Measurements from ENCODE around the gene DFFA. TPM values are rescaled to one million over a fixed set of nuclear protein-coding genes. Genes with fewer than 3 reads are reported as not detected.

DFFA gene
- polyA plus RNA-seq (2012; ENCODE audit: missing spikeins): 37.9 TPM

DNA sequence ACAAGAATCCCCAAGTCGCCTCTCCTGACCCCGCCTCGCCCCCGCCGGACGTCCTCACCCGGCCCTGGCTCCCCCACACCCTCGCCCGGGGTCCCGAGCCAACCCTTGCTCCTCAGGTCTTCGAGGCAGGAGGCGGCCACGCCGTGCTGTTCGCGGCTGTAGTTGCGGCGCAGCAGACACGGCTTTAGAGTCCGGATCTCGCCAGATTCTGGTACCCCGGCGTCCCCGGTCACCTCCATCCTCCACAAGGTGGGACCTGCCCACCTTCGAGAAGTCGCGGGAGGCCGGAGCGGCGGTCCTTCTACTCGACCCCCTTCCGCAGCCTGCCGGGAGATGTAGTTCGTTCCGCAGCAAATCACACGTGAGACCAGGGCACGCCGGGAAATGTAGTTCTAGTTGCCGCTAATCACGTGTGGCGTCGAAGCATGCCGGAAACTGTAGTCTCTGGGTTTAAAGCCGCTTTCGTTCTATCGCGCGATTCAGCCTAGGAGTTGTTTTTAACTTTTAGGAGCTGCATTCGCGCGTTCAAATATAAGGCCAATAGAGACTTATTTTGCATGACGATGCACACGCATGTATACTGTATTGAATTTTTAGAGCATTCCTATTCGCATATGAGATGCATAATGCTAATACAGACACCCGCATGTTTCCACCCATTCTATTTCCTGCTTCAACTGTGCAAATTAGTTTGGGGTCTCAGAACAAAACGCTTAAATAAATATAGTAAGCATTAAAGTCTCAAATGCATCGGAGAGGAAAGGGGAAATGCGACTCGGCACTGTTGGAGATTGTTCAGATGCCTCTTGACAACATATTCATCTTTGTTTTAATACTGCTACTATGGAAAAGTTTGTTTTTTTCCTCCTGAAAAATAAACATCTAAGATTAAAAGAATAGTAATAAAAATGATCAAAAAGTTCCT is at the start of gene DFFA:
Gene DFFA, minus strand, starts transcription at position 310 of the 925 bp plus-strand sequence. Its CDS starts 71 bp downstream, at position 239.
- TF ChIP-seq POLR2AphosphoS5 (IDR thresholded peaks at IDR 0.05; ENCODE audit: low read depth, low read length): peak; percentile 79
- TF ChIP-seq POLR2A (IDR thresholded peaks at IDR 0.05; ENCODE audit: low read depth, low read length): peak; percentile 78
- peak; percentile 8; the same call in 1 of the 2 replicates for TF ChIP-seq TAF1 (IDR thresholded peaks at IDR 0.05; ENCODE audit: borderline replicate concordance, low read depth, low read length)
- FAIRE-seq: peak; percentile 96
- peak; percentile 89 for DNase-seq (ENCODE audit: insufficient read length)

DNA sequence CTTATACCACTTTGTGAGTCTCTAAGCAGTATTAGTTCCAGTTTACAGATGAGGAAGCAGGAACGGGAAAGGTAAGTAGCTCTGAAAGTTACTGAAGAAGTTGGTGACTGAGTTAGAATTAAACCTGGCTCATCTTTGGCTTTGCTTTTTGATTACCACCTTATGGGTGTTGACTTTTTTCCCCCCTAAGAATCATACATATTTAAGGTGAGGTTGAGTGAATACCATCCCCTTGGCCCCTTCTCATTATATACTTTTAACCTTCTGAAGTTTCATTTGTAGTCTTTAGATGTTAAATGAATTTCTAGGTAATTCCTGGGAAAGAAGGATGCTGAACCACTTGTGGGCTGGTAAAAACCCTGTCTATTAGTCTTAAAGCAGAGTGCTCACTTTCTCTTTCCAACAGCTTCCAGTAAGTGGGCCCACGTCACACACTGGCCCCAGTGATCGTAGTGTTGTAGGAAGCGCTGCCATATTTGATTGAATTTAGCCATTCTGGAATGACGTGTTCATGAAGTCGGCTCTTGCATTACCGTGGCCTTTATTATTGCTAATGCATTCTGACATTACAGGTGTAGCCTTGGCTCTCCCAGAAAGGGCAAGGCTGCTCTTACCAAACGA is 49.3 kb upstream of the DFFA start:
- TF ChIP-seq POLR2A (IDR thresholded peaks at IDR 0.05; ENCODE audit: low read depth, low read length) (no peak), POLR2AphosphoS5 (IDR thresholded peaks at IDR 0.05; ENCODE audit: low read depth, low read length) (no peak), TAF1 (IDR thresholded peaks at IDR 0.05; ENCODE audit: borderline replicate concordance, low read depth, low read length) (no peak)
- no peak for FAIRE-seq

GRCh38 chr1:10520952-10521351 is 48.6 kb upstream of the DFFA start:
- no peak for DNase-seq (ENCODE audit: insufficient read length)
- FAIRE-seq: no peak
- TF ChIP-seq TAF1 (IDR thresholded peaks at IDR 0.05; ENCODE audit: borderline replicate concordance, low read depth, low read length): no peak
- TF ChIP-seq POLR2A (IDR thresholded peaks at IDR 0.05; ENCODE audit: low read depth, low read length): no peak
- TF ChIP-seq POLR2AphosphoS5 (IDR thresholded peaks at IDR 0.05; ENCODE audit: low read depth, low read length): no peak

More for the DNA sequence above, 49.3 kb upstream of the DFFA start:
- DNase-seq (ENCODE audit: insufficient read length): no peak

DNA sequence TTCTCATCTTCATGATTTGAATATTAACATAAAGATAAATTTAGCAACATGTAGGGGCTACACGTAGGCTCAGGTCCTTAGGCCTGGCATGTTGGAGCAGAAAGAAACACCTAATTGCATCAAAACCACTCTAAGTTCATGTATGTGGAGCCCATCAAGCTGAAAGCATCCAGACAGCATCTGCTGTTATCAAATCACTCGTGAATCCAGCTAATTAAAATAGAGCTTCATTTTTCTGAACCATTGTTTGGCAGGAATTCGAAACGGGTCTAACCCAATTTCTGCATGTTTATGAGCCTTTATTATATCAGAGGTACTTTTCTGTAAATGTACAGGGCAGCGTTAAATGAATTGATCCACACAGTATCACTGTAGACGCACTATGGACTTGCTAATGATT is 48.2 kb upstream of the DFFA start:
- no peak for FAIRE-seq
- no peak for TF ChIP-seq POLR2A (IDR thresholded peaks at IDR 0.05; ENCODE audit: low read depth, low read length)
- no peak for TF ChIP-seq TAF1 (IDR thresholded peaks at IDR 0.05; ENCODE audit: borderline replicate concordance, low read depth, low read length)
- TF ChIP-seq POLR2AphosphoS5 (IDR thresholded peaks at IDR 0.05; ENCODE audit: low read depth, low read length): no peak
- DNase-seq (ENCODE audit: insufficient read length): no peak

DNA sequence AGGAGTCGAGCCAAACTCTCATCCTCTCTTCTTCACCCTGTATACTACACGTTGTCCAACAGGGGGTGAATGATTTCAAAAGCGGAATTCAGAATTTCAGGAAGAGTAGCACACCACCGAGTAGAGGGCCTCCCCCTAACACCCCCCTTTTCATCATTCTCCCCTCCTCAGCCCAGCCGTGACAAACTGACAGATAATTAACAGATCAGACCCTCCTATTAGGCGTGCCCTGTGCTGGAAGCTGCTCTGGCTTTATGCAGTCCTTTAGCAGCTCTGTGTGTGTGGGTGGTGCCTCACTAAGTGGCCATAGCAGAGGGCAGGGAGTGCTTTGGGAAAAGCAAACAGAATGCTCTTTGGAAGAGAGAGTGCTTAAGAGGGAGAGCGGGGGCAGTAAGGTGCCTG is 46.7 kb upstream of the DFFA start:
- TF ChIP-seq POLR2AphosphoS5 (IDR thresholded peaks at IDR 0.05; ENCODE audit: low read depth, low read length): no peak
- no peak for TF ChIP-seq TAF1 (IDR thresholded peaks at IDR 0.05; ENCODE audit: borderline replicate concordance, low read depth, low read length)
- no peak for TF ChIP-seq POLR2A (IDR thresholded peaks at IDR 0.05; ENCODE audit: low read depth, low read length)
- DNase-seq (ENCODE audit: insufficient read length): no peak
- FAIRE-seq: no peak

GRCh38 chr1:10517677-10517982 is 45.3 kb upstream of the DFFA start:
- no peak for TF ChIP-seq POLR2A (IDR thresholded peaks at IDR 0.05; ENCODE audit: low read depth, low read length)
- TF ChIP-seq TAF1 (IDR thresholded peaks at IDR 0.05; ENCODE audit: borderline replicate concordance, low read depth, low read length): no peak
- no peak for TF ChIP-seq POLR2AphosphoS5 (IDR thresholded peaks at IDR 0.05; ENCODE audit: low read depth, low read length)
- DNase-seq (ENCODE audit: insufficient read length) (no peak), FAIRE-seq (no peak)

DNA sequence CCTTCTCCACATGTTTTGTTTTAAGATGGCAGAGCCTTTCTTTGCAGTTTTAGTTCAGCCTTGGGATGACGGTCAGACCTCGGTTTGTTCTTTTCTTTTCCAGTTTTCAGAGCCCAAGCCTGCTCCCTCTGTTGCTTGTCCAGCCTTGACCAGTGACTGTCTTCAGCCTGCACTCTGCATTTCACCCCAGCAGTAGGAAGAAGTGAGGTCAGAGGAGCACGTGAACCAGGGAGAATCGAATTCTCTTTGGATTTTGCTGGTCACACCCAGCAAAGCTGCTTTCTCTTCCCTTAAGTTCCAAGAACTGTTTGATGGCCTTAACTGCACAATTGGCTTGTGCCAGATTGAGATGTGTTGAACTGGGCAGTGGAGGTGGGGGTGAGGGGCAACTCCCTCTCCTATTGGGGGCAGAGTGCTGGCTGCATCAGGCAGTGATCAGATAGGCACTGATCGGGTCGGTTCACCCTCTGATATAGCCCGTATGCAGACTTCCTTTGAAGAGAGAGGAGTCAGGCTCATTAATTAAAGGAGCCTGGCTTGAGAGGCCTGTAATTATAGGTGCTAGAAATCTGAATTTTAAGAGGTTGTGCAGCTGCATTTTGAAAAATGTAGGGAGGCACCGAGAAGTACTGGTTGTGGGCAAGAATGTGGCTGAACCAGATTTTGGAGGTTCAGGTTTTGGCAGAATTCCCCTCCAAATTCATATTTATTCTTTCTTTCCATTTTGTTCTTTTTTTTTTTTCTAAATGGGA is 44.8 kb upstream of the DFFA start:
- no peak for FAIRE-seq
- TF ChIP-seq POLR2A (IDR thresholded peaks at IDR 0.05; ENCODE audit: low read depth, low read length) (no peak), TAF1 (IDR thresholded peaks at IDR 0.05; ENCODE audit: borderline replicate concordance, low read depth, low read length) (no peak), POLR2AphosphoS5 (IDR thresholded peaks at IDR 0.05; ENCODE audit: low read depth, low read length) (no peak)
- DNase-seq (ENCODE audit: insufficient read length): no peak

GRCh38 chr1:10515976-10516750 is 43.8 kb upstream of the DFFA start:
- no peak for TF ChIP-seq POLR2AphosphoS5 (IDR thresholded peaks at IDR 0.05; ENCODE audit: low read depth, low read length)
- TF ChIP-seq TAF1 (IDR thresholded peaks at IDR 0.05; ENCODE audit: borderline replicate concordance, low read depth, low read length): no peak
- DNase-seq (ENCODE audit: insufficient read length): no peak
- FAIRE-seq: no peak

DNA sequence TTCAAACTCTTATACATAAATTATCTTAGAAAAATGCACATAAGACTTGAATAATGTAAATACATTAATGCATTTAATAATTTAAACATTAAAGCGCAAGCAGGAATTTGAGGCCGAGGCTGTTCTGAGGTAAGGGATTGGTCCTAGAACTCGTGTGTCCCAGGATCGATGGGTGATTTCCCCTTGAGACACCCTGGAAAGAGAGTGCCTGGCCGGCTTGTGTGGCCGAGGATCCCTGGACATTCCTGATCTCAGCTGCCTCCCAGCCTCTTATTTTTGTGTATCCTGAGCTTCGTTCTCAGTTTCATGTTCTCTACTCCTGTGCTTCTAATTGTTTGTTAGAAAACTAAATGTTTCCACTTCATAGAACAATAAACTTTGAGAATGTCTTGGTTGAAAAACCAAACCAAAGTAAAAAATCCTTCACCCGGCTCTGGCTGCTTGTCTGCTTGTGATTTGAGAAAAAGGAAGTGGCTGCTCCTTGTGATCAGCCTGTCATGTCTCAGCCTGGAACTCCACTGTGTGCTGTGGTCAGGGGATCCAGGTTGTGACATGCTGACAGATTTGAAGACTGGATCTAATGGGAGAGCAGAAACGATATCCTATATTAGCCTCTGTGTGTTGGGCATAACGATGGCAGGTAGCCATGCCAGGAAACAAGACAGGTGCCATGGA is 43.1 kb upstream of the DFFA start:
- FAIRE-seq: no peak
- DNase-seq (ENCODE audit: insufficient read length): no peak
- TF ChIP-seq POLR2AphosphoS5 (IDR thresholded peaks at IDR 0.05; ENCODE audit: low read depth, low read length) (no peak), TAF1 (IDR thresholded peaks at IDR 0.05; ENCODE audit: borderline replicate concordance, low read depth, low read length) (no peak)

- FAIRE-seq (no peak), DNase-seq (ENCODE audit: insufficient read length) (no peak)
- TF ChIP-seq TAF1 (IDR thresholded peaks at IDR 0.05; ENCODE audit: borderline replicate concordance, low read depth, low read length) (no peak), POLR2A (IDR thresholded peaks at IDR 0.05; ENCODE audit: low read depth, low read length) (no peak), POLR2AphosphoS5 (IDR thresholded peaks at IDR 0.05; ENCODE audit: low read depth, low read length) (no peak)
Measured at GRCh38 chr1:10514490-10515235, 42.3 kb upstream of the DFFA start.

All from GM12892 (cell line).